Activated CD4-positive, alpha-beta T cell treated with anti-CD3 and anti-CD28 coated beads for 48 hours (primary cell): Measurements from ENCODE around the gene ADARB1.

Source experiments
- DNase-seq: peaks from one replicate; pipeline ENCODE4 v3.0.0-alpha.2; 2020

Gene ADARB1

DNA sequence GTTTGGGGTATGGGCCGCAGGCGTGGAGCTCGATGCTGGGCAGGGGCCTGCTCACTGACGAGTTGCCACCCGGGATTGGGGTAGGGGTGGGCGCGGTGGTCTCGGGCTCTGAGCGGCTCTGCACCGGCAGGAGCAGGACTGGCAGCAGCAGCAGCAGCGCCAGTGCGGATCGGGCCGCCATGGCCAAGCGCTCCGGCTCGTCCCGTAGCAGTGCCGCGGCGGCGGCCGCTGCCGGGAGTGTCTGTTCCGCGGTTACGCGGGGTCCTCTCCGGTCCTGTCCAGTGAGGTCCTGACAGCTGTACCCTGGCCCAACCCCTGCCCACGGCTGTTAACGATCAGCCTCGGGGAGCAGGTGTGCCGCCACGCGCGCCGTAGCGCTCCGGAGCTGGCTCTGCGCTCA is 26.5 kb downstream of the ADARB1 start:
- no peak for DNase-seq

DNA sequence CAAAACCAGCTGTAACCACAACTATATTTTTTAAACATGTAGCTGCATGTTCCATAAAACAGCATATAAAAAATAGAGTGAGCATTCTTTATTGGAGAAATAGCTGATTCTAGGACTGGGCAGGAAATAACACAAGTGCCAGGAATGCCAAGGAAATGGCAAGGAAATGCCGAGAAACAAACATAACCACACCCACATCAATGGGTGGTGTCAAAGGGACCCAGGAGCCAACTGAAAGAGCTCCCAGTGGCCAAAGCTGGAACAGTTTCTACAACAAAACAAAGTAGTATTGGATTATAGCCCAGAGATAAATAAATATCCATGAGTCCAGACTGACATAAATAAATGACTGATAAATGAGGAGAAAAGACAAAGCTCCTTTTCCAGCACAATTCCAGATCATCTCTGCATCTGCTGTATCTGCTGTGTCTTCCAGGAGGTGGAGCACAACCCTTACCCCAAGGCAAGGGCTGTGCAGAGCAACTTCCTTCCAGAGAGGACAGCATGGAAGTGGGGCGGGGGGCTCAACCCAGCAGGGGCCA is 28.1 kb downstream of the ADARB1 start:
- no peak for DNase-seq

DNA sequence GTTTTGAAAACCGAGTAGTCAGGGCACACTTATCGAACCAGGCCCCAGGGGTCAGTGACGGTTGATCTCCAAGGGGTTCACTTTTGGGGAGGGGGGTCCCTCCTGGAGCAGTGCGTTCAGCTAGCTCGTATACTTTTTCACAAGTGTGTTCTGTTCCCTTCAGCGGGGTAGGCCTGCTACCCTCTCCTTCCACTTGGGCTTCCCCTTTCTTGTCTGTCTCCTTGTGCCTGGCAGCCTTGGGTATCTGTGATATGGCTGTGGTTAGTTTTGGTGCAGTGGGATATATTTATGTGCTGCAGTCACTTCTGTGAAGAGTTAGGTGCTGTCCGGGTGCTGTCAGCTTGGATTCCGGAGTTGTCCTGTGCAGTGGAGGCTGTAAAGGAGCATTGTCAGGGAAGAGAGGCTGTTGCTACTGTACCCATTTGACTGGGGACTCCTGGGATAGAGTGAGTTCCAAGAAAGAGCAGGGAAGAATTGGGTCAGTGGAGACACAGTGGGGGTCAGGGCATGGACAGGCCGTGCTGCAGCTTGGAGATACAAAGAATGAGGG is 29.7 kb downstream of the ADARB1 start:
- DNase-seq = no peak

DNA sequence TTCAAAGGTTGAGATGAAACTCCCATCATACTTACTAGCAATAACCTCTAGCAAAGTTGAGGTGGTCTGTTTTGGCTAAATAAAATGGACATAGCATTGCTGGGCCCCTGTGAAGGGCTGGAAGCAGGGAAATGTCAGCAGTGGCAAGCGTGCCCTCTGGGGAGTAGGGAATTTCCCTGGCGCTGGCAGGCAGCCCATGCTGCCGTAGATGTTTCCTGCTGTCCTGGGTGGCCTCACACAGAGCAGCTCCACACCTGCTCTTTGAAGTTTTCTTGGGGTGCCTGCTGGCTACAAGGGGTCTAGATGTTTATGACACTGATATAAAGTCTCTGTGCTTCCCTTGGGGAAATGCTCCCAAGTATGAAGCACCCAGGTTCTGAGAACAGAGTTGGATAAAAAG is 30.2 kb downstream of the ADARB1 start:
- peak; percentile 42 for DNase-seq

DNA sequence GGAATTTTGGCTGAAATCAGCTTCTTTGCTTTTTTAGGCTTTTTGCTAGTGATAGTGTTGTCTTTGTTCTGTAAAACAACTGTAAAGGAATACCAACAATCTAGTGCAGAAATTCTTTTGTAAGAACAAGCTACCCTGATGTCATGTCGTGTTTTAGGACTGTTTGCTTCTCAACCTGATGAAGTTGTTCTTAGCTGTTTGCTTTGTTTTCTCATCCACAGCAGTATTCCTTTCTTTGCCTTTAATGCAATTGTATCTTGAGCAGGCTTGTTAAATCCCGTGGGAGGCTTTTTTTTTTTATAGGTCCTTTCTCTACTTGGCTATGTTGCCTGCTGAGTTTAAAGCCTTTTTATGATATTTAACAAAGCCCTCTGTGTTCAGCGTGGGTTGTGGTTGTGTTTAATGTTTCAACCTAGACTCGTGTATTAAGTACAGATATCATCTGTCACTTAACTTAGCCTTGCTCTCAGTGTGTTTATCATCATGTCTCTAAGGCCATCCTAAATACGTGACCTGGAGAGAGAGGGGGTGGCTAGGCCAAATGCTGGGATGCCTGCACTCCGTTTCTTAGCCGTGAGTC is 31.6 kb downstream of the ADARB1 start:
- DNase-seq = no peak

DNA sequence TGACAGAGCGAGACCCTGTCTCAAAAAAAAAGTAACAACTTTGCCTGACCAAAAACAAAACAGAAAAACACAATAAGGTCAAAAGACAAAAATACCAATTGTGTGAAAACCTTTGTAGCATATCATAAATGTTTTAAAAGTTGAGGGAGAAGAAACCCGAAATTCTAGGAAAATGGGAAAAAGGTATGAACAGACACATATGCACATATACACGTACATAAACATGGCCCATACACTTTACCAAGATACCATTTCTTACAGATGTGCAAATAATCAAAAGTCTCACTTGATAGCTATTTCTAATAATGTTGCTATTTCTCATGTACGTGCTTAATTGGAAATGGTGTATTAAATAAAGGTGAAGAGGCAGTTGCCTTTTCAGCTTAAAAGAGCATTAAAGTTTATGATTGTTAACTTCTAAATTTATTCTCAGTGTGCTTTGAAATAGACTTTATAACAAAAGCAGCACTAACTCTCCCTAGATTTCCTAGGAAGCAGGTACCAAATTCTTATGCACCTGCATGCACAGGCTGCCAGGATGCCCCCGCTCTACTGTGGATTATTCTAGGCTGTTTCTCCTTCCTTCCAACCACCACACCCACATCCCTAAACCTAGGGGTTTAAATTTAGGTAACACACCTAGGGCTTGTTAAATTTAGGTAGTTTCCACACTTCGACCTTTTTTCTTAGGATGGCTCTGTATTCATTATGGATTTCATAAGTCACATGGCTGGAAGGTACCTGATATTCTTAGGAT is 33.8 kb downstream of the ADARB1 start:
- DNase-seq = no peak

DNA sequence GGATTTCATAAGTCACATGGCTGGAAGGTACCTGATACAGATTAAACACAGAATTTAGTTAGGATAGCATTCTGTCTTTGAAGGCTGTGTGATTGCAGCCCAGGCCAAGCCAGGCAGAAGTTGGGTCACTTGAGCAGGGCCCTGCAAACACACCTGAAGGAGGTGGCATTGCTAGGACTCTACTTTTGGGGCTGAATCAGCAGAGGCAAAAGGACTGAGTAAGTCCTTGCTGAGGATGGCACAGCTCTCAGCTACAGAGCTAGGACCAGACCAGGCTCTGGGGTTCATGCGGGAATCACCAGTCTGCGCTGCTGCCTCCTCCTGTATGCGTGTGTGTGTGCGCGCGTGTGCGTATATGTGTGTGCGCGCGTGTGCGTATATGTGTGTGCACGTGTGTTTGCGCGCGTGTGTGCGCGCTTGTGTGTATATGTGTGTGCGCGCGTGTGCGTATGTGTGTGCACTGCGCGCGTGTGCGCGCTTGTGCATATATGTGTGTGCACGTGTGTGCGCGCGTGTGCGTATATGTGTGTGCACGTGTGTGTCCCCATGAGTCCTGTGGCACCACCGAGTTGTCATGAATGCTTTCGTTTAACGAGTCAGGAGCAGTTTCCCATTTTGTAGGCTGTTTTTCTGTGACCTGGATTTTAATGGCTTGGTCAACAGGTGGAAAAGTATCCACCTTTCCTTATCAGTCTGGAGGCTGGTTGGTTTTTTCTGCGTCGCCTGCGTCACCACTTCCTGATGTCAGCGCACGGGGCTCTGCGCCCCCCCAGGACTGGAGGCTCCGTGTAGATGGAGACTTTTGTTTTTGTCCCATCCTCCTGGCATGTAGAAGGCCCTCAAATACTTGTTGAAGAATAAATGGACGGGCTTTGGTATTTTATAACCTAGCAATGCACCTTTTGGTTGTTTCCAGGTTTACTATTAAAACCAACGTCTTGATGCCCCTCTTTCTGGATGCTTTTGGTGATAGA is 34.7 kb downstream of the ADARB1 start:
- DNase-seq = no peak

DNA sequence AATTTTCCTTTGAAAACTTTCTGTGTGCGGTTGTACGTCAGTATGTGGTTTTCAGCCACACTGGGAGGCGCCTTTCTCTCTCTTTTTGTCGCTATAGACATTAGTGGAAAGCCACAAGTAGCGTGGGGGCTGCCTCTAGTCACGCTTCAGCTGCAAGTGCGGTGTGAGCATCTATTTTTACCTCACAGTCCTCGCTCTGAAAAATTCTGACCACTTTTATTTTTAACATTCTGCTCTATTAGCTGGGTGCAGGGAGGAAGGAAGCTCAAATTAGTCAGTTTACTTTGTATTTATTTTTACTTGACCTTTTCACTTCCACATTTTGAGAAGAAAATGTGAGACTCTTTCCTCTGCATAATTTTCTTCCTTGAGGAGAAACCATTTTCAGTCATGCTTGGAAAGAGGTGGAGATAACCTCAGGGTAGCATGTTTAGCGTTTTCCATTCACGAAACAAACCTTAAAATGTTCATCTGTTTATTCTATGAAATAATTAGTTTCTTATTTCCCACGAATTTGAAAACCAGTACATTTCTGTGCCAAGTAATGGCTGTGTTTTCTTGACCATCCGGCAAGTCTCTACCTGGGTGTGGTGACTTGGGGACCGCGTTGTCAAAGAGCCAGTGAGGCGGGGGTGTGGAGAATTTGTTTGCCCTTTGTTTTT is 35.6 kb downstream of the ADARB1 start:
- peak; percentile 65 for DNase-seq

DNA sequence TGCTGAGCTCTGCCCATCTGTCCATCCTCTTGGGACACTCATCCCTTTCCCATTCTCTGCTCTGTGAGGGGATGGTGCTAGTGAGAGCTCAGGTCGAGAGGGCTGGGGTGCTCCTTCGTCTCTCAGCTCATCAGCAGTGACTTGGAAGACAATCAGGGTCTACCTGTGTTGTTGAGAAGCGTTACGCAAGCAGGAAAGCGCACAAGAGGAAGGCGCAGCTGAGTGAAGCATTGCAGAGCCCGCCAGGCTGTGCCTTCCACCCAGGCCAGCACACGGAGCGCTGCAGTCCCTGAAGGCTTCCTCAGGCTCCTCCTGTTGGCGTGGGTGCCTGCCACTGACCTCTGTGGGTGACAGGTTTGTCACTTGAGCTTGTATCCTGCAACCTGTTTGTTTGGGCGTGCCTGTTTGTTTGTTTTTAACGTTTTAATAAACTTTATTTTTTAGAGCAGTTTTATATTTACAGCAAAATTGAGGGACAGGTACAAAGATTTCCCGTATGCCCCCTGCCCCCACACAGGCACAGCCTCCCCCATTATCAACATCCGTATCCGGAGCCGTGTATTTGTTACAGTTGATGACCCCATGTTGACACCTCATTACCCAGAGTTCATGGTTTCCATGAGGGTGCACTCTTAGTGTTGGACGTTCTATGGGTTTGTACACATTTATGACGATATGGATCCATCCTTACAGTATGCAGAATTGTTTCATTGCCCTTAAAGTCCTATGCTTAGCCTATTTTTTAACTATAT is 36.7 kb downstream of the ADARB1 start:
- DNase-seq = no peak

DNA sequence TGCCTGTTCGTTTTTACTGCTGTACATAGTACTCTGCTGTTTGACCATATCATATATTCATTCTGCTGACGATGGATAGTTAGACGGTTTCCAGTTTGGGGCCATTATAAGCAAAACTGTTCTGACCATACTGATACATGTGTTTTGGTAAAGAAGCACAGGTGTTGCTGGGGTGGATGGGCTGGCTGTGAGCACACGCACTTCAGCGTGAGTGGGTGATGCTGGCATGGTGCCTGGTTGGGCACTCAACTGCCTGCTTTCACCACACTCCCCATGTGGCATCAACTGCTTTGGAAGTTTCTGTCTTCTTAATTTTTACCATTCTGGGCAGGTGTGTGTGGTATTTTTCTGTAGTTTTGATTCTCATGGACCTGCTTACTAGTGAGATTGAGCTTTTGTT is 37.3 kb downstream of the ADARB1 start:
- no peak for DNase-seq

DNA sequence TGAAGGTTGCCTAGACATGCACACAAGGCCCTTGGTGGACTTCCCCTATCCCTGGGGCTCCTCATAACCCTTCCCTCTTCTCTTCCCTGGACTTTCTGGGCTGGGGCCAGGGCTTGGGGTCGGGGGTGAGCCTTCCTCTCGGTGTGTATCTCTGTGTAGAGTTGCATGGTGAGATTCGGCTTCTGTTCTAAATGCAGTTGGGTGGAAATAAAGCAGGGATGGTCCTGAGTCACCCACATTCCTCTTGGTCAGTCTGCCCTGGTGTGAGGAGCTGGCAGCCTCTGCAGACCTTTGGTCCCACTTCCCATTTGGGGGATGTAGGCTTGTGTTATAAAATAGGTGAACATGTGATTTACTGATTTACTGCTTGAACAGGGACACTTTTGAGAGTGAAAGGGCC is 38.0 kb downstream of the ADARB1 start:
- no peak for DNase-seq

DNA sequence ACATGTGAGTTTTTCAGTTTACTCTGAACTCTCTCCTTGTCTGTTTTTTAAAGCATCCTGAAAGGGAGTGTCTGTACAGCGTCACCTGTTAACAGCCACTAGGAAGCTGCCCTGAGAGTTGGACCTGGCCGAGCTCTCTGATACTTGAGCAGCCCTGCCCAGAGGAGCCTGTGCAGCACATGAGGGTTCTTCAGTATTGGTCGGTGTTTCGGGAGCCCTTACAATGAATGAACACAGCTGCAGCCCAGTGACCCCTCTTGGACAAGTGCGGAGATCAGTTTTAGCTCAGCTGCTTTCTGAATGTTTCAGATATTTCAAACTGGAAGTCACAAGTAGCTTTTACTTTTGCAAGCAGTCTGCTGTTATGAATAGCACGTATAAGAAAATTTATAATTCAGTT is 39.2 kb downstream of the ADARB1 start:
- no peak for DNase-seq

DNA sequence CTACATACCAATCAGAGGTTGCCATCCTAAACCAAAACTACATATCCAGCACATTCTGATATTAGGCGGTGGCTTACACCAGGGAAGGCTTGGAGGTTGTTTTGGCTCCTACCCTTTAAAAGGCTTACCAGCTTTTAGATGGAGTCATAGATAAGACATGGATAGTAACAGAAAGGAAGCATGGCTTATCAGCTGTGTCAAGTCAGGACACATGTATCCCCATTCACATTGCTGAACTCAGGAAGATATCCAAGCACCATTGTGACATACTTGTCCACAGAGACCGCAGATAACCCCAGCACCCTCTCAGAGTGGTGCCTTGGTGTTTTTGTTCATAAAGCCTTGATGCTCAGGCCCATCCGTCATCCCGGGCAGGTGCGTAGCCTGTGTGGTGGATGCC is 39.7 kb downstream of the ADARB1 start:
- DNase-seq = no peak

DNA sequence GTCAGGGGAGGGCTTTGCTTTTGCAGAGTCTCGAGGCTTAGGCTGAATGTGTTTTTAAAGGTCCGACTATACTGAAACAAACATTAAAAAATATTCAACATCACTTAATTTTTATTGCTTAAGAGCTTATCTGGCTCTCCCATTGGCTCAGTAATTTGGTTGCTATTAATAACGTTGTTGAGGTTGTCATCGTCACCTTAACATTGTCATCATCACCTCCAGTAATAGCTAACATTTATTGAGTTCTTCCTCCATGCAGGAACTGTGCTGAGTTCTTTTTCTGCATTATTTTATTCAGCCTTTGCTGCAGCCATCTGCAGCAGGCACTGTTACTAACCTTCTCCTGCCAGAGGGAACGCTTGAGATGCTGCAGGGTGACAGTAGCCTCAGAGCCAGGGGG is 40.1 kb downstream of the ADARB1 start:
- no peak for DNase-seq

DNA sequence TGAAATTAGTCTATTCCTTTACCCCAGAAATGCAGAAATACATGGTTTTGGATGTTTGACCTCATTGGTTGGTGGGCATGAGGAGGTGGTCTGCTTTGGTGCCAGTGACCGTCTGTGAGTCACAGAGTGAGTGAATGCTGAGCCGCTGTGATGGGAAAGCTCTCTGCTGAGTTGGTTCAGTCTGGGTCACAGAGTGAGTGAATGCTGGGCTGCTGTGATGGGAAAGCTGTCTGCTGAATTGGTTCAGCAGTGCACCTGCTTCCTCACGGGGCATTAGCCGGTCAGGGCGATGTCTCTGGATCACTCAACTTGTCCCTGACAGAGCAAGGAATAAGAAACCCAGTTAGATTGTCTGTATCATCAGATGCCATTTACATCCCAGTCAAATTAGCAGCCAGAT is 40.8 kb downstream of the ADARB1 start:
- DNase-seq = no peak

DNA sequence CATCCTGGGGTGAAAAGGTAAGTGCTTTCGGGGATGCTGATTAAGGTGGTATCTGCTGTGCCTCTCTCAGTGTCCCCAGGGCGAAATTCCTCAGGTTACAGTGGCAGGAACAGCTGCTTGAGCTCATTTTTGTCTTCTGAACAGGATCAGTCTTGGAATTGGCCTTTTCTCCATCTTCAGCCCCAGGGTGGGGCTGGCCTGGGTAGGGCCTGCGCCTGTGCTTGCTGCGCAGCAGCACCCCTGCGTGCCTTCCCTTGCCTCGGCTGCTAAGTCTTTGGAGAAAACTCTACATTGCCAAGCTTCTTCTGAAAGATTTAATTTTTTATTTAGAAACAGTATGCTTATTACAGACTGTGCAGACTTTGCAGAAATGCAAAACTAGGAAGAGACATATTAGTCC is 41.7 kb downstream of the ADARB1 start:
- no peak for DNase-seq

DNA sequence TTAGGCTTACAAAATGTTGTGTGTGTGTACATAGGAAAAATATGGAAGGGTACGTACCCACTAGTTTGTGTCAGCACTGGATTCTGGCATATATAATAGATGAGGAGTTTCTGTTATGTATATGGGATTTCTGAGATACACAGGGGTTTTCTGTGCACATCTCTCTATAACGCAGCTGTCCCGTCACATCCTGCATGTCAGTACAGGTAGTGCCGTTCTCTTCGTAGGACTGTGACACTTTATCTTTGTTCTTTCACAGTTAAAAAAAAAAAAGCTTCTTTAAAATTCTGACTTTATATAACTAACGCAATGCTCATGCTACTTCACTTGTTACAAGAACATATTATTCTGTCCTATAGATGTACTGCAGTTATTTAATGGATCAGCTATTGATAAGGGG is 42.9 kb downstream of the ADARB1 start:
- DNase-seq = no peak

DNA sequence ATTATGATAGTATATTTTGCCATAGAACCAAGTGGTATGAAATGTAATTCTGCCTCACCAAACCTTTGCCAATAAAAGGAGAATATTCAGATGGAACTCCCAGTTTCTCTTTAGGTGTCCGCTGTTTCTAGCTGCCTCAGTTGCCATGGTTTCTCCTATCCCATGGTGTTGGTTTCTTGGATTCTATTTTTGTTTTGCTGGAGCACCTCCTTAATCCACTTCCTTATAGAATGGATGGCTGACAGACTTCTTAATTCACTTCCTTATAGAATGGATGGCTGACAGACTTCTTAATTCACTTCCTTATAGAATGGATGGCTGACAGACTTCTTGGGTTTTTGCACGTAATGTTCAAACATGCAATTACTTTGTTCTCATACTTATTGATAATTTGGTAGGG is 43.7 kb downstream of the ADARB1 start:
- no peak for DNase-seq

DNA sequence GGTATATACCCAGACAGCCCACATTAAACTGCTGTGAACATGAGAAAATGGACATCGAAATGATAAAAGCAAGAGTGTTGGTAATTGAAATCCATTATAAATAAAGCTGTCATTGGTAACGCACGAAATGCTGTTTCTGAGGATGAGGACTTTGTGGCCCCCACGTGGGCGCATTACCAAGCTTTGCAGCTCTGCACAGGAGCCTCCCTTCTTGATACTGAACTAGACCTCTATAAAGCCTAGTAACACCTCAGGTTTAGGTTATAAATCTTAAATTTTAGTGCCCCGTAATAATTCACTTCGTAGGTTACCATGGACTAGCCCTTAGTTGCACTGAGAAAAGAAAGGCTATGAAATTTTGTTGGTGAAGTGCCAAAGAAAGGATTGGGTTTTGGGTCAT is 45.4 kb downstream of the ADARB1 start:
- no peak for DNase-seq

DNA sequence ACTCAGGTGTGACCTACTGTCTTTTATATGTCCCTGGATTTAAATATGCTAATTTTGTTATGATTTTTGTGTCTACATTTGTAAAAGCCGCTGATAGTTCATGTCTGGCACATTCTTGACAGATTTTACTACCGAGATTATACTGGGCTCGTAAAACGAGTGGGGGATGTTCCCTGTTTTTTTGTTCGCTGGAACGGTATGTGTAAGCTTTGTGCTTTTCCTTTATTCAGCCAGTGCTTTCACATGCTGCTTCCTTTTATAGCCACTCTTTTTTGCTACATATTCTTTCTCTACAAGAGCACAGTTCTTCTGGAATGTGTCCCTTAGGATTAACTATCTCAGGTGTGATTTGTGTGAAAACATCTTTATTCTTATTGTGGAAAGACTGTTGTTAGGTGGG is 46.6 kb downstream of the ADARB1 start:
- no peak for DNase-seq

DNA sequence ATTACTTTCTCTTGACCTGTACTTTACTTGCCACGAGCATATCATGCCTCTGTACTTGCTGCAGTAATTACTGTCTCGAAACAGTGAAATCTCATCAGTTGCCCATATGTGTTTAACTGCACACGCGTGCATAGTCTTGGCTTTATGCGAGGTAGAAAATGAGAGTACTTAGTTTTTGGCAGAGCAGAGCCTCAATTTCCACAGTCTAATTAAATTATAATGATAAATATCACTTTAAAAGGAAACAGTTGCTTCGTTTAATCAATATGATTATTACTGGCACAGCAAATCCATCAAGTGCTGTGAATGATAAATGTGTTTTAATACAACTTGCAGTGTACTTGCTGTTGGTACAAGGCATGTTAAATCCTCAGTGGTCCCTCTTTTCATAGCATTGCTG is 47.6 kb downstream of the ADARB1 start:
- no peak for DNase-seq
